Mucosa of descending colon (tissue), 3 donors: ENCODE data around the gene PEPD. TPM values are rescaled to one million over a fixed set of nuclear protein-coding genes. Genes with fewer than 3 reads are reported as not detected.

Experiments used
- ATAC-seq: fragments of 200-7000 bp; cut with Tn5 transposase; one replicate; pipeline ENCODE4 v1.9.1; 2020; ENCODE audit warnings: mild to moderate bottlenecking, moderate library complexity
- DNase-seq, 3 donors: peaks; one replicate each; pipeline ENCODE4 v3.0.0-alpha.2; 2020
- H3K36me3 ChIP-seq: fragments of 200-600 bp; one replicate; pipeline ENCODE4 v1.8.0; 2021; ENCODE audit warnings: low read depth, mild to moderate bottlenecking
- H3K4me1 ChIP-seq: fragments of 200-600 bp; one replicate; pipeline ENCODE4 v1.8.0; 2021; ENCODE audit warnings: low read depth, mild to moderate bottlenecking
- H3K4me3 ChIP-seq: fragments of 200-600 bp; one replicate; pipeline ENCODE4 v1.8.0; 2021; ENCODE audit warnings: mild to moderate bottlenecking
- H3K9me3 ChIP-seq: fragments of 200-600 bp; one replicate; pipeline ENCODE4 v1.8.0; 2021; ENCODE audit warnings: mild to moderate bottlenecking
- intact Hi-C, 2 donors: fragments of 100-400 bp; cut with DNase I in 1 of 2; cut with micrococcal nuclease in 1 of 2; formaldehyde crosslinking; loops; one replicate each; pipeline versions ENCODE4 v1.11.0 to v1.11.1; 2022; cut with DNase I, micrococcal nuclease
- total RNA-seq, 3 donors: library from RNA; stranded (reverse); fragmentation: NEBNext Ultra II Directional in 2 of 3; extraction: Animal tissue kit (Norgen Biotek cat#: 25700) in 2 of 3; gene quantifications; one replicate each; pipeline versions ENCODE4 v1.2.1 to v1.2.4, GENCODE V29; 2021 to 2023
- TF ChIP-seq, protein P1 (sequence below): fragments of 200-600 bp; IDR thresholded peaks from one replicate; pipeline ENCODE4 v1.8.0; 2022; ENCODE audit warnings: antibody characterized with exemption, mild to moderate bottlenecking
- donor health status: DM: no; HTN: no; CAD: no; lungs with moderate emphysema.
- donor health status: DM: no; HTN: no; CAD: no.
- donor health status: DM: no; HTN: yes; CAD: no.

PEPD gene
- total RNA-seq, 3 donors from 2014 or later: 40.4 to 91.5 (median 79.1) TPM

DNA sequence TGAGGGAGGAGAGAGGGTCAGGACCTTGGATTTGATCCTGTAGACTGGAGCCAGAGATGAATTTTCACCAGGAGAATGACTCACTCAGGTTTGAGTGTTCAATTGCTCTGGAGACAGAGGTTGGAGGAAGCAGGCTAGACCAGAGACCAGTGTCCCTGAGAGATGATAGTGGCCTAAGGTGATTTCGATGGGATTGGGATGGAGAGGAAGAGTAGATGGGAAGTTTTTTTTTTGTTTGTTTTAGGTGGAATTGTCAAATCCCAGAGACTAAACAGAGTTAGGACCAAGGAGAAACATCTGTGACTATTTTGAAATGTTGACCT lies 145.8 kb downstream of the PEPD start:
- H3K4me3 ChIP-seq: no peak overlapping the region
- DNase-seq: no peak

DNA sequence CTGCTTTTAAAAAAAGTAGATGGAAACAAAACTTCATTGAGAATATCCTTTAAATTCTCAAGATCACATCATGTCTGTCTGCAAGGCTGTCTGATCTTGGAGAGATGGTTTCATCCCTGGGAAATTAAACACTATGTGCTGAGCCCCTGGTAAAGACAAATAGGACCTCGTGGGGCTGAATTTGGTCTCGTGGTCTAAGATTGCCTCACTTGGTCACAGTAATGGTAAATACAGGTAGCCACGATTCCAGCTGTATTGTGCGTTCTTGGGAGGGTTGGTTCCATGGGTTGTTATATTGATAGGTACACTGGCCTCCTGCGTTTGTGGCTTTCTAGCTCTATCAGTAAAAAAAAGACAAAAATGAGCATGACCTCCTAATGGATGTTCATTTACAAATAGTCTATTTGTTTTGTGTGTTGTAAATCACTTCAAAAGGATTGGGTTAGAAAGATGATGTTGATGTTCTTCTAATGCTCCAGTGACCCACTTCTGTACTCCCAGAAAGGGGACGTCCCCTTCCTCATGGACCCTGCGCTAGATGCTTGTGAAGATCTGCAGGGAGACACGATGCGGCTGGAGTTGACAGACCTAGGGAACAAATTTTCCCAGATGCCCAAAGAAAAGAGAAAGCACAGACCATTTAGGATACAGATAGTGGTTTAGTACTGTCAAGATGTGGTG lies 146.3 kb downstream of the PEPD start:
- TF ChIP-seq, protein P1, sequence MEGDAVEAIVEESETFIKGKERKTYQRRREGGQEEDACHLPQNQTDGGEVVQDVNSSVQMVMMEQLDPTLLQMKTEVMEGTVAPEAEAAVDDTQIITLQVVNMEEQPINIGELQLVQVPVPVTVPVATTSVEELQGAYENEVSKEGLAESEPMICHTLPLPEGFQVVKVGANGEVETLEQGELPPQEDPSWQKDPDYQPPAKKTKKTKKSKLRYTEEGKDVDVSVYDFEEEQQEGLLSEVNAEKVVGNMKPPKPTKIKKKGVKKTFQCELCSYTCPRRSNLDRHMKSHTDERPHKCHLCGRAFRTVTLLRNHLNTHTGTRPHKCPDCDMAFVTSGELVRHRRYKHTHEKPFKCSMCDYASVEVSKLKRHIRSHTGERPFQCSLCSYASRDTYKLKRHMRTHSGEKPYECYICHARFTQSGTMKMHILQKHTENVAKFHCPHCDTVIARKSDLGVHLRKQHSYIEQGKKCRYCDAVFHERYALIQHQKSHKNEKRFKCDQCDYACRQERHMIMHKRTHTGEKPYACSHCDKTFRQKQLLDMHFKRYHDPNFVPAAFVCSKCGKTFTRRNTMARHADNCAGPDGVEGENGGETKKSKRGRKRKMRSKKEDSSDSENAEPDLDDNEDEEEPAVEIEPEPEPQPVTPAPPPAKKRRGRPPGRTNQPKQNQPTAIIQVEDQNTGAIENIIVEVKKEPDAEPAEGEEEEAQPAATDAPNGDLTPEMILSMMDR: no peak
- peaks cover 20% of the 10 kb centered on the region for H3K4me1 ChIP-seq
- peaks cover 3% of the 10 kb centered on the region for H3K36me3 ChIP-seq
- DNase-seq: no peak
- H3K4me3 ChIP-seq: no peak overlapping the region
- intact Hi-C loops: loop anchor here (10.0 kb wide), 1 partner anchor 70 kb away; the partner anchor contains the start of gene CEBPA (in 2 of the 2)
- no peaks in the 10 kb centered on the region for H3K9me3 ChIP-seq
- no peak for ATAC-seq

More for the DNA sequence above, 145.8 kb downstream of the PEPD start:
- intact Hi-C loops: loop anchor here (10.0 kb wide), 1 partner anchor 71 kb away; the partner anchor contains the start of gene CEBPA (in 2 of the 2)
- TF ChIP-seq, protein P1: no peak
- Histone ChIP-seq H3K4me1 (peaks cover 20% of the 10 kb centered on the region), H3K36me3 (peaks cover 3% of the 10 kb centered on the region), H3K9me3 (no peaks in the 10 kb centered on the region)
- ATAC-seq: no peak

DNA sequence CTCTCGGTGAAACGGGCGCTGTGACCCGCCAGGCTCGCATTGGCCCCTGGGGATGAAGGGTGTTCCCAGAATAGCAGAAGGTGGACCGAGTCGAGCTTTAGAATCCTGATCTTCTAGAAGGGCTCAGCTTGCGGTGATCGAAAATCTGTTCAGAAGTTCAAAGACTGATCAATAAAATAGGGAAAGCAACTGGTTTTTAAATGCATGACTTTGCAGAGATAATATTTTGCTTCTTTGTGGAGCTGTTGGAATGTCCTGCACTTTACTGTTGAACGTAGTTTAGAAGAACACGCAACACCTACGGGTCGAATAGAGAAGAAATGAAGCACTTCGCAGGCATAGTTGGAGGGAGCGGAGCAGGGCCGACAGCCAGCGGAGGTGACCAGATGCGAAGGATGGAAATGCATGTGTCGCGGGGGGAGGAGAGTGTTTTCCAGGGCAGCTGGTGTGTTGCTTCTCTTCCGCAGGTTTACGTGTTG lies 147.3 kb downstream of the PEPD start:
- DNase-seq (peak in 2 of 3 donors; percentile 56 to 65), ATAC-seq (no peak)
- intact Hi-C loops: loop anchor here (10.0 kb wide), 1 partner anchor 69 kb away; the partner anchor contains the start of gene CEBPA (in 2 of the 2)
- H3K9me3 ChIP-seq: no peaks in the 10 kb centered on the region
- peaks cover 3% of the 10 kb centered on the region for H3K36me3 ChIP-seq
- H3K4me1 ChIP-seq: peaks cover 20% of the 10 kb centered on the region
- TF ChIP-seq, protein P1: peak; percentile 1
- H3K4me3 ChIP-seq: peak overlapping the region; percentile 87

DNA sequence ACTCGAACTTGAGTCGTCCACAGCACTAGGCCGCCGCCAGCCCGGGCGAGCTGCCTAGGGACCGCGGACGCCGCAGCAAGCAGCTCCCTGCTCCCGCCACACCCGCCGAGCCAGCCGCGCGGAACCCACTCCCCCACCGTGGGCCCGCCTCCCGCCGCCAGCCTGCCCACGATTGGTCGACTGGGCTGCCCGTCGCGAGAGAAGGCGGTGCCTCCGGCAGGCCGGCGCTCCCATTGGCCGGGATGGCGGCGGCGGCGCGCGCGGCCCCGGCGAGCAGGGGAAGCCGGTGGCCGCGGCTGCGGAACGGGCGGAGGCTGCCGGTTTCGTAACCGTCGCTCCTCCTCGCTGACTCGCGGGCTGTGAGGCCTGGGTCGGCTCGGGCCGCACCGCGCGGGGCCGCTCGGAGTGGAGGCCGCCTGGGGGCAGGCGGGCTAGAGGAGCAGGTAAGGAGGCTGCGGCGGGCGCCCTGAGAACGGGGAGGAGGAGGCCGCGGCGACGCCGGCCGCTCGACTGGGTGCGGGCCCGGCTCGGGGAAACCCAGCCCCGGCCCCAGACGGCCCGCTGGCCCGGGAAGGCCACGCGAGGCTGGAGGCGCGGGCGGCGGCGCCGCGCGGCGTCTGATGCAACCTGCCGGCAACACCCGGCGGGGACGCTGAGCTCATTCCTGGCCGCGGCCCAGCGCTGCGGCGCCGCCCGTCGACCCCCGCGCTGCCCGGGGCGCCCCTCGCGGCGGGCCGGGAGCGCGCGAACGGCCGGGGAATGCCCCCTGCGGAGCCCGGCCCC lies 147.9 kb downstream of the PEPD start, which contains the start of gene CEBPG:
CEBPG (plus strand) TSS at position 257 of the 783 bp plus-strand sequence. CDS start 5,531 bp downstream, outside the sequence.
- ATAC-seq (peak; percentile 89), DNase-seq (peak; percentile 92 to 99 (median 95))
- TF ChIP-seq, protein P1: no peak
- H3K4me1 ChIP-seq: peaks cover 20% of the 10 kb centered on the region
- no peaks in the 10 kb centered on the region for H3K9me3 ChIP-seq
- peak within 1 kb of the TSS; percentile 87 for H3K4me3 ChIP-seq
- intact Hi-C loops: loop anchor here (10.0 kb wide), 1 partner anchor 69 kb away; the partner anchor contains the start of gene CEBPA (in 2 of the 2)
- H3K36me3 ChIP-seq: peaks cover 3% of the 10 kb centered on the region

DNA sequence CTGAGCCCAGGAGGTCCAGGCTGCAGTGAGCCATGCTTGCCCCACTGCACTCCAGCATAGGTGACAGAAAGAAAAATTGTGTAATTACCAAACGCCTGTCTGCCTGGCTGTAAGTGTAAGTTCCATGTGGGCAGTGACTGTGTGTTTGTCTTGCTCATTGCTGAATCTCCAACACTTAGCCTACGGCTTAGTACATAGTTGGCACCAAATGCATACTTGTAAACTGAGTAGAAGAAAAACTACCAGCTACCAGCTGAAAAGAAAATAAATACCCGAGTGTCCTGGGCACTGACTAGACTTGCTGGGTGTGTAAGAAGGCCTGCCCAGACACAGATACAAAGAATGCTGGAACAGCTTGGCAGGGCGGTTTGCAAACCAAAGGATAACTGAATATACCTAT lies 150.8 kb downstream of the PEPD start:
- intact Hi-C loops: loop anchor here (10.0 kb wide), 1 partner anchor 66 kb away; the partner anchor contains the start of gene CEBPA (in 2 of the 2)
- H3K36me3 ChIP-seq: peaks cover 3% of the 10 kb centered on the region
- ATAC-seq (no peak), DNase-seq (no peak)
- TF ChIP-seq, protein P1: no peak
- no peak overlapping the region for H3K4me3 ChIP-seq
- H3K9me3 ChIP-seq: no peaks in the 10 kb centered on the region
- H3K4me1 ChIP-seq: peaks cover 20% of the 10 kb centered on the region
